ENCODE results near the gene MTMR10.

The MTMR10 gene

DNA sequence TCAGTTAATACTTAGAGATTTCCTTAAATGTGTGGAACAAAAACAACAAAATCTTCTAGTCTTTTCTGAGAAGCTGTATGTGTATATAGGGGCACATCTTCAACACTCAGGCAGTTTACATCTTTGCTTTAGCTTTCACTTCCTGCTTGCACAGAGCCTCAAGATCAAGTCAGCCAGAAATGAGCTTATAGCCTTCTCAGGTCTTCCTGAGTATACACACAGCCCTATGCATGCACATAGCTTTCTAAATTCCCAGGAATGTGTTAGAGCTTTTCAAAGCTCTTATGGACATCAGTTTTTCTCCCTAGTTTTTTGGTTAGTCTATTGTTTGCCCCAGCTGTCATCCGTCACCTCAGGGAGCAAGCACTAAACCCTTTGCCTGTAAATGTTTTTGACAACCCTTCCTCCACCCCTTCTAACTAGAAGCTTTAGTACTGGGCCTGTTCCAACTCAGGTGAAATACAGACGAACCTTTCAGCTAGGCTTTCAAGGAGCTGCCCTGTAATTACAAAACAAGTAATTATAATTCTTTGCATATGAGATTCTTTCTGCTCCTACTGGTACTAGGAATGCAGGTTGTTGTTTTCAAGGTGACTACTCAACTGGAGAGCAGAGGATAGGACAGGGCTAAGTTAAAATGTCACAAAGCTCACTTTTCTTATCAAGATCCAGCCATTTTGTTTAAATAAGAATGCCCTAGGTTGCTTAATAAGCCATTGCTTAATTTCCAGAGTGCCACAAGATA is 22.6 kb upstream of the MTMR10 start:
- no peak for DNase-seq

- no peak for DNase-seq
These were observed 21.0 kb upstream of the MTMR10 start for GRCh38 chr15:31012455-31012854.

DNA sequence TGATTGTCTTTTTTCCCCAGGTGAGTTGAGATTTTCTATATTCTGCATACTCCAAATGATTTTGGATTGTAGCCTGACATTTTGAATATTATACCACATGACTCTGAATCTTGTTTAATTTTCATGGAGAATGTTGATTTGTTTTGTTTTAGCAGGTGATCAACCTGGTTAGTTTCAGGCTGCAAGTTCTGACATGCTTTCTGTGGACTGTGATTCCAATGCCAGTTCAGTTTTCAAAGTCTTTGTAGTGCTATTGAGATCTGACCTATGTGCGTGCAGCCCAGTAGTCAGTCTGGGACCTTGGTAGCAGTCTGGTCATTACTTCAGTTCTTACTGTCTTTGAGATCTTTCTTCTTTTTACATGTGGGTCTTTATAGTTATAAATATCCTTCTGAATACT is 18.6 kb upstream of the MTMR10 start:
- DNase-seq = no peak

DNA sequence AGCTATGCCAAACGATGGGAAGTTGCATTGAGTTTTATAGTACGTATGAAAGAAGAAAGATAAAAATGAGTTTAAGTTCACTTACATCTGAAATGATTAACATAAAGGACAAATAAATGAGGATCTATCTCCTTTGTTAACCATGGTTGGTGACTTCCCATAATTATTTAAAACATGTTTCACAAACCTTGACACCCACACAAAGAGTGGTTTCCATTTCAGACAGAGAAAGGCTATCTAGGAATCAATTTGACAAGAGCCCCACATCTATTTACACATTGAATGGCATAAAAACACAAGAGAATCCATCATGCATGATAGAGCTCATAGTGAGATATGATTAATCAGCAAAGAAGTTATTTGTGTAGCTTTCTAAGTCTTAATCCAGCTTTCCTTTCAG is 14.2 kb upstream of the MTMR10 start:
- DNase-seq = no peak

DNA sequence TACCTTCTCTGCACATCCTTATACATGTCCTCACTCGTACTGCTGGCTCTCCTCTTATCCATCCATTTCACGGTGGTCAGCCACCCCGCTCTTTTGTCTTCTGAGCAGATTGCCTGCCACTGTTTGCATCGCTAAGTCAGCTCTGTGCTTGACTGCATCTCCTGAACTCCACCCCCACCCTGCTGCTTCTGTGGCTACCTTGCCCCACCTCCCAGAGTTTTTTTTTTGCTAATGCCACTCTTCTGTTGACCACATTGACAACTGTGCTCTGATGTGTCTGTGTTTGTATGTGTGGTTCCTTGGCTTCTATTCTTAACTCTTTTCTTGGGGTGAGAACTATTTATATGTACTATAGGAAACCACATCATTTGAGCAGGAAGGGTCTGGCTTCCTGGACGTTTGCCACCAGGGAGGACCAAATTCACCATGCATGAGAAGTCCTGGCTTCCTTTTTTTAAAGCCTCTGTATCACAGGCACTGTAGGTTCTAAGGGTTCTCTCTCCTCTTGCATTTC is 12.8 kb upstream of the MTMR10 start:
- DNase-seq = no peak

GRCh38 chr15:31001702-31002101 is 10.3 kb upstream of the MTMR10 start:
- DNase-seq = no peak

GRCh38 chr15:30999729-31000128 is 8.3 kb upstream of the MTMR10 start:
- no peak for DNase-seq

DNA sequence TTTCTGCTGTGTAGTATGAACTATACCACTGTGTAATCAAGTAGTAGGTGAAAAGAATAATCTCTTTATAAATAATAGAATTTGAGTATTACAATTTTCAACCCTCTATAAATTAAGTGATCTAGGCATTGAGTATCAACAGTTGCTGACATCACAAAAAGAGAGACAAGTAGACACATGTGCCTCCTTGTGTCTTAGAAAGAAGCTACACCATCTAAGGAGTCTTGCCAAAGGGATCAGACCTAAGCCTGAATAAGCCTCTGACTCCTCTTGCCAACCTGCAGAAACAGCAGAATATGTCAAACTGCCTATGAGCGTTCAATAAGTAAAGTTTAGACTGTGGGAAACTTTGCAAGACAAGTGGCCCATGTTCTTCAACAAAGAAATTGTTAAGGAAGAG is 5.8 kb upstream of the MTMR10 start:
- no peak for DNase-seq

- DNase-seq = peak in 1 of 2 experiments; percentile 30
These were observed 929 bp upstream of the MTMR10 start for GRCh38 chr15:30992249-30992864.

- DNase-seq = no peak
These were observed 778 bp downstream of the MTMR10 start for GRCh38 chr15:30990446-30991254.

DNA sequence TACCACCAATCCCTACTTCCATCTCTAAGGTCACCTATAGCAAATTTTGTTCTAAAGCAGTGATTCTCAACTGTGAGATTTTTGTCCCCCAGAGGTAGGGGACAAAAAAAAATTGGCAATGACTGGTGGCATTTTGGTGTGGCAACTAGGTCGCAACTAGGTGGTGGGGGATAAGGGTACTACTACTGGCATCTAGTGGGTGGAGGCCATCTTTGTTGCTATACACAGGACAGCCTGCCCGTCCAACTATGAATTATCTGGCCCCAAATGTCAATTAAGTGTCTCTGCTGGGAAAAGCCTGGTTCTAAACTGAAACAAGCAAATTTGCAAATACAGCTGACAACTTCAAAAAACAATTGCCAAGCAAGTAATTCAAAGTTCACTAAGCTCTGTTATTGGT is 1.4 kb downstream of the MTMR10 start:
- DNase-seq = no peak

GRCh38 chr15:30985081-30985531 is 6.3 kb downstream of the MTMR10 start:
- DNase-seq = no peak

DNA sequence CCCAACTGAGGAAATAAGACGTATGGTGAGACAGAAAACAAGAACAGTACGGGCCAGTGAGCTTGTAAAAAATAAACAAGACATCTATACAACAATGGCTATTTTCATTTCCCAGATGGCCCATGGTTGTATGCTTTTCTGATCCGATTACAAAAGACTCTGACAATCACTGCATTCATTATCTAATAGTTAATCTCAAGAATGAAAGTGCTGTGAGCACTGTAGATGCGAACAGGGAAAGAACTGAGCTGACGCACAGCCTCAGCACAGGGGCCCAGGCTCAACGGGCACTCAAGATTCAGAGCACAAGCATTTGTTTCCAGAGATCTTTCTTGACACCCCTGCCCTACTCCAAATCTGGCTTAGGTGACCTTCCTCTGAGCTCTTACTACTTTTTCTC is 6.9 kb downstream of the MTMR10 start:
- DNase-seq = no peak

DNA sequence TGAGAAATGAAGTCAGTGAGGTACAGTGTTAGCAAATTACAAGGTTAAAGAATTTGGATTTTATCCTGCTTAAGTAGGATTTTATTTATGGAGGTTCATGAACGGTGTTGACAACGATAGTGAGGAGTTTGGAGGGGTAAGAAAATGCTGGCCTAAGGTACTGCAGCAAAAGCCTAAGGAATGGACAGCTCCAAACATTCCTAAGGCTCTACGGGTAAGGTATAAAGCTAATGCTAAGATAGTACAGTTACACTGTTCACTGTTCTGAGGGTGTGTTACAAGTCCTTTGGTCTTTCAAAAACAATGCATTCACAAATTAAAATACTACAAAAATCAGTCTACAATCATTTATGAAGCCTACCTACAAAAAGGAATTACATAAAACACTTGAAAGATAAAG is 7.3 kb downstream of the MTMR10 start:
- no peak for DNase-seq

DNA sequence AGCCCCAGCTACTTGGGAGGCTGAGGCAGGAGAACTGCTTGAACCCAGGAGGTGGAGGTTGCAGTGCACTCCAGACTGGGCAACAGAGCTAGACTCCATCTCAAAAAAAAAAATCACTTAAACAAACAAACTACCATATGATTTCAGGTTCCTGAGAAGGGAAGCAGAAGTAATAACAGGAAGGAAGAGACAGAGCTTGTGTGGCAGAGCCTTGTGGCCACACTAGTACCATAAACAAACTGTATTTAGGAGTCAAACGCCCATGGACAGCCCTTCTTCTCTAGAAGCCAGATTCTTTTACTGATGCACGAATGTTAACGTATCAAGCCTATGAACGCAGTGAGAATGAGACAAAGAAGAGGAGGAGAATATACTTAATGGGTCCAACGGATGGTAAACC is 12.0 kb downstream of the MTMR10 start:
- DNase-seq = no peak

- DNase-seq = no peak
These were observed 13.1 kb downstream of the MTMR10 start for GRCh38 chr15:30978328-30978727.

DNA sequence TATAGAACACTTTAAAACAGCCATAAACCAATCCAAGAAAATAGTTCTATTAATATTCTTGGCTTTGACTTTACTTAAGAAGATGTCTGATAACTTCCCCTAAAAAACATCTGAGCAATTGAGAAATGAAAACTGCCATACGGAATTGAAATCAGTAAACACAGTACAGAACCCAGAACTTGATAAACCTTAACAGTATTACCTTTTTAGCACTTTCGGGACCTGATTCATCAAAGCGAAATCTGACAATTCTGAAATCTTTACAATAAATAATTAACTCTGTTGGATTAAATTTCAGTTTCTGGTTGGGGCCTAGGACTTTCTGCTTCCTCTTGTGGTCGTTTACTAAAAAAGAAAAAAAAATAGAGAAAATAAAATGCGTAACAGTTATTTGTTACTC is 17.3 kb downstream of the MTMR10 start:
- DNase-seq = no peak

DNA sequence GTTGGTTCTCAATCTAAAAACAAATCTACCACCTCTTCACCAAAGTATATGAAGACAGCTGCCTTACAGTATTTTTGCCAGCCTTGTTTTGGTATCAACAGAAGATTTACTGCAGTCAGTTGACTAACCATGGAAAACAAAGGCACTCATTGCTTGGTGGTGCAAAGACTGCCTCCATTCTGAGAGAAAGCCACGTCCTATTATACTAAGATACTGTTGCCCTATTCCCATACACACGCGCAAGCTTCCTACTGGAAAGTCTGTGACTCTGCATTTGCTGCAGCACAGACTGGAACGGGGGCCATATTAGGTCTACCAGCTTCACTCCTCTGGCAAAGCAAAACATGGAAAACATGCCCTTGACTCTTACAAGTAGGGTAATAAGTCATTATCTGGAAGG is 18.0 kb downstream of the MTMR10 start:
- no peak for DNase-seq

DNA sequence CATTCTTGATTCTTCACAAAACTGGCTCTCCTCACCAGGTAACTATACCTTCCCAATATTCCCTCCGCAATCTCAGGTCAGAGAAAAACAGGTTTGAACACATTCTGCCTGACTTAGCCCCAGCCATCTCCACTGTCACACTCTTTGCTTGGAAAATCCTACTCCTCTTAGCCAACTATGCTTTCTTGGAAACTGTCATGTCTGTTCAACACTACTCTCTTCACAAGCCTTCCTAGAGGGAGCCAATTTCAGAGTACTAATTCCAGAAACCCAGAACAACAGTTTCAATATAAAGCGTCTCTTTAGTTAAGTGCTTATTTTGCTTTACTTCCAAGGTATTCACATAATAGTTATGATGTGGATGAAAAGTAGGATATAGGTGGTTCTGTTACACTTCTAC is 21.7 kb downstream of the MTMR10 start:
- DNase-seq = no peak

- DNase-seq = no peak
These were observed 27.7 kb downstream of the MTMR10 start for GRCh38 chr15:30963681-30964080.

- DNase-seq = no peak
These were observed 28.8 kb downstream of the MTMR10 start for GRCh38 chr15:30962659-30963058.

DNA sequence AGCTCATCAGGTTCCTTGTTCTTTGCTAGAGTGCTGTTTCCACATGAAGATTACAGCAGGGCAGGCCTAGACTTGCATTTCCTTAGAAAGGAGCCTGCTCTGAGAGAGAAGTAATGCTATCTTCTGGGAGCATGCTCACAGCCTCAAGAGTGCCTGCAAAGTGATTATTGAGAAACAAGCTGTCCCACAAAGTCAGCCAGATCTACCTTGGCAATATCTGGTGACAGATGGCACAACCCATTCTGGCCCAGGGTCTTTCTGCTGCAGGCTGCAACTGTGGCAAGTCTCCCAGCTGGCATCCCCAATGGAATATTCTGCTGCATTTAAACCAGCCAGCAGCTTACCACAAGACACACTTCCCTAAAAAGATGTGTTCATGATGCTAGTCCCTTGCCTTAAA is 29.3 kb downstream of the MTMR10 start:
- no peak for DNase-seq

GRCh38 chr15:30958219-30958618 is 33.2 kb downstream of the MTMR10 start:
- DNase-seq = no peak
